ENCODE results near the gene YES1.
"Not testable (repeated sequence)": the region's sequence is repeated elsewhere in the genome, so short reads cannot be mapped to it uniquely, and the experiment has no call there.

The YES1 gene

DNA sequence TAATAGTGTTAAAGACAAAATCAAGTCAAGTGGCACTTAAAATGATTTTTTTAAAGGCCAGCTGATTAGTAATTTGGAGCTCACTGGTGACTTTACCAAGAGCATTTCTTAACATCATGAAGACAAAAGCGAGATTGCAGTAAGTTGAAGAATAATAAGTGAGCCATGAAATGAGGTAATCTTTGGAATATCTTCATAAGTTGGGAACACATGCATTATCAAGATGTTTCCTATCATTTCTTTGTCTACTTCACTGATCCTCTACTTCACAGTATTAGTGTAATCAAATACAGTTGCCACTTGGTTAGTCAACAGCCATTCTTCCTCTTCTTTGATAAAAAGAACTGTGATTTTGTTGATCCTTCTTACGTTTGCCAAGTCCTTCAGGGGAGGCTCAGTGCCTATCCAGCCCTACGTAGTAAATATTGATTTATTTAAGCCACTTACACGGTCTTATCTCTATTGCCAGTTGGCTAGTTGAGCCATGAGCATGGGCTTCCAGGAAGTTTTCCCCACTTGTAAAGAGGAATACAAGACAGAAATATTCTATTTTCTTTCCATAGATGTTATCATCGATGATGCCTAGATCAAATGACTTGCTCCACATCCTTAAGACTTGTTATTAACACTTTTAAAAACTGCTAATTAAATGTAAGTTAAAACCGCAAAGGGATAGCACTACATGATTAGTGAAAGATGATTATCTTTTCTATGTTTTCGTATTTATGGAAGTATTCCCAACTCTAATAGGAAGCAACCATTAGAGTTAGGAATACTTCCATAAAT lies 46.1 kb downstream of the YES1 start:
- no peaks in the 10 kb centered on the region for H3K27me3 ChIP-seq (ENCODE audit: insufficient read depth, low read depth)
- H3K4me1 ChIP-seq (ENCODE audit: low read depth, poor library complexity, severe bottlenecking) = no peaks in the 10 kb centered on the region
- no peak overlapping the region for H2AFZ ChIP-seq (ENCODE audit: low read depth)
- no peaks in the 10 kb centered on the region for H3K36me3 ChIP-seq (ENCODE audit: insufficient read depth)
- TF ChIP-seq, protein P1, sequence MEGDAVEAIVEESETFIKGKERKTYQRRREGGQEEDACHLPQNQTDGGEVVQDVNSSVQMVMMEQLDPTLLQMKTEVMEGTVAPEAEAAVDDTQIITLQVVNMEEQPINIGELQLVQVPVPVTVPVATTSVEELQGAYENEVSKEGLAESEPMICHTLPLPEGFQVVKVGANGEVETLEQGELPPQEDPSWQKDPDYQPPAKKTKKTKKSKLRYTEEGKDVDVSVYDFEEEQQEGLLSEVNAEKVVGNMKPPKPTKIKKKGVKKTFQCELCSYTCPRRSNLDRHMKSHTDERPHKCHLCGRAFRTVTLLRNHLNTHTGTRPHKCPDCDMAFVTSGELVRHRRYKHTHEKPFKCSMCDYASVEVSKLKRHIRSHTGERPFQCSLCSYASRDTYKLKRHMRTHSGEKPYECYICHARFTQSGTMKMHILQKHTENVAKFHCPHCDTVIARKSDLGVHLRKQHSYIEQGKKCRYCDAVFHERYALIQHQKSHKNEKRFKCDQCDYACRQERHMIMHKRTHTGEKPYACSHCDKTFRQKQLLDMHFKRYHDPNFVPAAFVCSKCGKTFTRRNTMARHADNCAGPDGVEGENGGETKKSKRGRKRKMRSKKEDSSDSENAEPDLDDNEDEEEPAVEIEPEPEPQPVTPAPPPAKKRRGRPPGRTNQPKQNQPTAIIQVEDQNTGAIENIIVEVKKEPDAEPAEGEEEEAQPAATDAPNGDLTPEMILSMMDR (conservative IDR thresholded peaks at IDR 0.05; ENCODE audit: low read depth, low read length) = no peak
- no peaks in the 10 kb centered on the region for H4K20me1 ChIP-seq (ENCODE audit: insufficient read depth)
- H3K27ac ChIP-seq = no peak overlapping the region
- H3K79me2 ChIP-seq (ENCODE audit: insufficient read depth, low read depth) = peaks cover 11% of the 10 kb centered on the region; the same call in 1 of the 2 replicates
- no peak overlapping the region for H3K4me2 ChIP-seq
- H3K9ac ChIP-seq = no peak overlapping the region
- H3K4me3 ChIP-seq (IDR thresholded peaks at IDR 0.05; ENCODE audit: insufficient read depth, low read depth, low read length) = no peak overlapping the region

DNA sequence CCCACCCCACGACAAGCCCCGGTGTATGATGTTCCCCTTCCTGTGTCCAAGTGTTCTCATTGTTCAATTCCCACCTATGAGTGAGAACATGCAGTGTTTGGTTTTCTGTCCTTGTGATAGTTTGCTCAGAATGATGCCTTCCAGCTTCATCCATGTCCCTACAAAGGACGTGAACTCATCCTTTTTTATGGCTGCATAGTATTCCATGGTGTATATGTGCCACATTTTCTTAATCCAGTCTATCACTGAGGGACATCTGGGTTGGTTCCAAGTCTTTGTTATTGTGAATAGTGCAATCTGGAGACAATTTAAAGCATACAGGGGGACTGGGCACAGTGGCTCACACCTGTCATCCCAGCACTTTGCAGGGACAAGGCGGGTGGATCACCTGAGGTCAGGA lies 52.2 kb downstream of the YES1 start:
- H2AFZ ChIP-seq (ENCODE audit: low read depth); H3K27ac ChIP-seq; H3K4me2 ChIP-seq; H3K4me1 ChIP-seq (ENCODE audit: low read depth, poor library complexity, severe bottlenecking); H3K27me3 ChIP-seq (ENCODE audit: insufficient read depth, low read depth); H4K20me1 ChIP-seq (ENCODE audit: insufficient read depth); H3K36me3 ChIP-seq (ENCODE audit: insufficient read depth); H3K4me3 ChIP-seq (IDR thresholded peaks at IDR 0.05; ENCODE audit: insufficient read depth, low read depth, low read length); H3K9ac ChIP-seq: not testable (repeated sequence)
- peaks cover 15% of the 10 kb centered on the region; the same call in 1 of the 2 replicates for H3K79me2 ChIP-seq (ENCODE audit: insufficient read depth, low read depth)

DNA sequence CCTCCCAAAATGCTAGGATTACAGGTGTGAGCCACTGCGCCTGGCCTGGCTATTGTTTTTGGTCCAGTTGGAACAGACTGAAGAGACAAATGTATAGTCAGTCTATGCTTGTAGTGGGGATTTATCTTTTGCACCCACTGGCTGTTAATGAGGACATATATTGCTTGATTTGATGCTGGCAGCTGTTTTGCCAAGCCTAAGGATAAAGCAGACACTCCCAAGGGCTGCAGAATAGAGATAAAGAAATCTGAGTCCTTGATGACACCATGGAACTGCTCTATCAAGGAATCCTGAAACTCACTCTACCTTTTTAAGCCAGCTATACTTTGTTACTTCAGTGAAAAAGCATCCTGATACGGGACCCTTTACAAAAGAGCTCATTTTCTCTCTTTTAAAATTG lies 56.5 kb downstream of the YES1 start:
- no peak overlapping the region for H3K4me2 ChIP-seq
- no peak overlapping the region for H3K4me3 ChIP-seq (IDR thresholded peaks at IDR 0.05; ENCODE audit: insufficient read depth, low read depth, low read length)
- no peaks in the 10 kb centered on the region; the same call in 1 of the 2 replicates for H3K79me2 ChIP-seq (ENCODE audit: insufficient read depth, low read depth)
- H3K9ac ChIP-seq = no peak overlapping the region
- no peaks in the 10 kb centered on the region for H4K20me1 ChIP-seq (ENCODE audit: insufficient read depth)
- no peaks in the 10 kb centered on the region for H3K27me3 ChIP-seq (ENCODE audit: insufficient read depth, low read depth)
- H3K36me3 ChIP-seq (ENCODE audit: insufficient read depth) = no peaks in the 10 kb centered on the region
- H3K4me1 ChIP-seq (ENCODE audit: low read depth, poor library complexity, severe bottlenecking) = no peaks in the 10 kb centered on the region
- no peak overlapping the region for H2AFZ ChIP-seq (ENCODE audit: low read depth)
- TF ChIP-seq, protein P1 (conservative IDR thresholded peaks at IDR 0.05; ENCODE audit: low read depth, low read length) = no peak
- no peak overlapping the region for H3K27ac ChIP-seq

DNA sequence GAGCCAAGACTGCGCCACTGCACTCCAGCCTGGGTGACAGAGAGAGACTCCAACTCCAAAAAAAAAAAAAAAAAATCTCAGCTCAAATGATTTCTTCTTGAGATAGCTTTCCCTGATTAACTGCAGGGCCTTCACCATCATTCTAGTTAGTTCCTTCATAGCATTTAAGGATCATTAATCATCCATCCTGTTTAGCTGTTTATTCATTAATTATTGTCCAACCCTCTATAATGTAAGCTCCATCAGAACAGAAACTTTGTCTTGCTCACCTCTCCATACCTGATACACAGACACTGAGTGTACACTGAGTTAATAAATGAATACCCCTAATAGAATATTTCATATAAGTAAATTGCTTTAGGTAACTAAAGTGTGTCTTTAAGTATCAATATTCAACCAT lies 57.4 kb downstream of the YES1 start:
- Histone ChIP-seq H3K9ac (no peak overlapping the region), H3K4me3 (IDR thresholded peaks at IDR 0.05; ENCODE audit: insufficient read depth, low read depth, low read length) (no peak overlapping the region), H2AFZ (ENCODE audit: low read depth) (no peak overlapping the region), H3K4me2 (no peak overlapping the region), H3K4me1 (ENCODE audit: low read depth, poor library complexity, severe bottlenecking) (no peaks in the 10 kb centered on the region), H4K20me1 (ENCODE audit: insufficient read depth) (no peaks in the 10 kb centered on the region), H3K27me3 (ENCODE audit: insufficient read depth, low read depth) (no peaks in the 10 kb centered on the region), H3K27ac (no peak overlapping the region), H3K79me2 (ENCODE audit: insufficient read depth, low read depth) (no peaks in the 10 kb centered on the region; the same call in 1 of the 2 replicates), H3K36me3 (ENCODE audit: insufficient read depth) (no peaks in the 10 kb centered on the region)
- TF ChIP-seq, protein P1 (conservative IDR thresholded peaks at IDR 0.05; ENCODE audit: low read depth, low read length) = no peak

DNA sequence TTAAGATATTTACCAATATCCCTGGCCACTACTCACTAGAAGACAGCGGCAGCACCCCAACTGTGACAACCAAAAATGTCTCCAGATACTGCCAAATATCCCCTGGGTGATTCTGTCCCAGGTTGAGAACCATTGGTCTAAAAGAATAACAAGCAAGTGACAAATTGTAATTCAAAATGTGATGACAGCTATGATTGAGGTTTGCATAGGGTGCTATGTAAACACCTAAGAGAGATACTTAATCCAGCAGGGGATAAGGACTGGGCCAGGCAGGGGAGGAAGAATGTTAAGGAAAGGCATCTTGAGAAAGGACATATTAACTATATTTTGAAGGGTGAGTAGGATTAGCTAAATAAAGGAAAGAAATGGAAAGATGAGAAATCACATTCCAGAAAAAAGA lies 61.6 kb downstream of the YES1 start:
- TF ChIP-seq, protein P1 (conservative IDR thresholded peaks at IDR 0.05; ENCODE audit: low read depth, low read length) = no peak
- Histone ChIP-seq H2AFZ (ENCODE audit: low read depth) (no peak overlapping the region), H4K20me1 (ENCODE audit: insufficient read depth) (no peaks in the 10 kb centered on the region), H3K4me3 (IDR thresholded peaks at IDR 0.05; ENCODE audit: insufficient read depth, low read depth, low read length) (no peak overlapping the region), H3K4me2 (no peak overlapping the region), H3K27ac (no peak overlapping the region), H3K27me3 (ENCODE audit: insufficient read depth, low read depth) (no peaks in the 10 kb centered on the region), H3K36me3 (ENCODE audit: insufficient read depth) (no peaks in the 10 kb centered on the region), H3K4me1 (ENCODE audit: low read depth, poor library complexity, severe bottlenecking) (no peaks in the 10 kb centered on the region), H3K79me2 (ENCODE audit: insufficient read depth, low read depth) (no peaks in the 10 kb centered on the region), H3K9ac (no peak overlapping the region)
